ENCODE measurements around the gene ECE1.

ECE1 gene

DNA sequence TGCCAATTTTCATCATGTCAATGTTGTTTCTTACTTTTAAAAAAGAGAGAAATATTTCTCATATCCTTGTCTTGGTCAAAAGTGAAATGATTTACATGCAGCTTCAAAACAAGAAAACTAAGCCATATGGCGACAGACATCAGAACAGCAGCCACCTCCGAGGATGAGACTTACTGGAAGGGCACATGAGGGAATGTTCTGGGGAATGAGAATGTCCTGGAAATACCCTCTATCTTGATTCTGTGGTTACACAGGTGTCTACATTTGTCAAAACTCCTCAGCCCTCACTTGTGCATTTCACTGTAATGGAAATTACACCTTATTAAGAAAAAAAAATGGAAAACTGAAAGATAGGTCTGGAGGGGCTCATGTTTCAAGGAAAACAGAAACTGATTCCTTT is 14.2 kb upstream of the ECE1 start:
- Histone ChIP-seq H3K4me3 (ENCODE audit: low read length) (no peak overlapping the region), H3K27me3 (ENCODE audit: insufficient read depth, low read length) (no peaks in the 10 kb centered on the region), H3K27ac (ENCODE audit: low read depth, low read length) (no peak overlapping the region), H3K4me1 (ENCODE audit: insufficient read depth, low read length) (peaks cover 15% of the 10 kb centered on the region), H3K9me3 (ENCODE audit: insufficient read depth, low read depth, low read length) (no peaks in the 10 kb centered on the region), H3K36me3 (ENCODE audit: insufficient read depth, low read length) (no peaks in the 10 kb centered on the region), H3K9ac (ENCODE audit: low read depth, low read length) (no peak overlapping the region)
- WGBS: 97% methylated on average over 2 of the region's 2 CpGs

DNA sequence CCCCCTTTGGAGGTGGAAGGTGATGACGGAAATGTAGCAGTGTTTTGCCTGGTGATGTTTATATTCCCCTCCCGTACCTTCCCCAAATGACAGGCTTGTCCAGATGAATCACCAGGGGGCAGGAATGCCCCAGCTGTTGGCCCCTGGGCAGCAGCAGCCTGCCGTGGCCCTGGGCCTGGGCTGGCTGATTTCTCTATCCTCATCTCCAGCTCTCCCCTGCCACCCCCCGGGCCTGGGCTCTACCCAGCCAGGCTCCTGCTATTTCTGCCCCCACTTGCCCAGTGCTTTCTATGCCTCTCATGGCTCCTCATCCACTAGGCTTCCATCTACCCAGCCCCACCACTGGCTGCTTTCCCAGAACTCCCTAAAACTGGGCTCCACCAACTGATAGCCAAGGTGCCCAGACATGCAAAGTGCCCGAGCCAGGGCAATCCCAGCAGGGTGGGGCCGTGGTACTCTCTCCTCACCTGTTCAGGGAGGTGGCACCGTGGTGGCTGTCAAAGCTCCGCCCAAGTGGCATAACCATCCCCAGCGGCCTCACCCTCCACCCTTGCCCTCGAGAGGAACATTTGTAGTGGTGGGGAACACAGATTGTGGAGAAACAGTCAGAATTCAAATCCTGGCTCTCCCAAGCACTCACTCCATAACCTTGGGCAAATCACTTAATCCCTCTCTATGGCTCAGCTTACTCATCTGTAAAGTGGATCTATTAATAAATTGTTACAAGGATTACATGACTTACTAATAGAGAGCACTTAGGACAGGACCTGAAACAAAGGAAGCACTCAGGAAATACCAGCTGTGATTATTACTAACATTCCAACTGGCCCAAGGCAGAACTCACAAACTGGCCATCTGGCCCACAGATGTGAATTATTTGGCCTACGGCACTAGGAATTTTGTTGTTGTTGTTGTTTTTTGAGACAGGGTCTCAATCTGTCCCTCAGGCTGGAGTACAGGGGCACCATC is 12.8 kb upstream of the ECE1 start:
- H3K36me3 ChIP-seq (ENCODE audit: insufficient read depth, low read length): no peaks in the 10 kb centered on the region
- H3K9me3 ChIP-seq (ENCODE audit: insufficient read depth, low read depth, low read length): no peaks in the 10 kb centered on the region
- WGBS: 76% methylated on average over 11 of the region's 11 CpGs
- H3K4me1 ChIP-seq (ENCODE audit: insufficient read depth, low read length): peaks cover under 1% of the 10 kb centered on the region
- no peak overlapping the region for H3K9ac ChIP-seq (ENCODE audit: low read depth, low read length)
- no peaks in the 10 kb centered on the region for H3K27me3 ChIP-seq (ENCODE audit: insufficient read depth, low read length)
- no peak overlapping the region for H3K4me3 ChIP-seq (ENCODE audit: low read length)
- H3K27ac ChIP-seq (ENCODE audit: low read depth, low read length): no peak overlapping the region

DNA sequence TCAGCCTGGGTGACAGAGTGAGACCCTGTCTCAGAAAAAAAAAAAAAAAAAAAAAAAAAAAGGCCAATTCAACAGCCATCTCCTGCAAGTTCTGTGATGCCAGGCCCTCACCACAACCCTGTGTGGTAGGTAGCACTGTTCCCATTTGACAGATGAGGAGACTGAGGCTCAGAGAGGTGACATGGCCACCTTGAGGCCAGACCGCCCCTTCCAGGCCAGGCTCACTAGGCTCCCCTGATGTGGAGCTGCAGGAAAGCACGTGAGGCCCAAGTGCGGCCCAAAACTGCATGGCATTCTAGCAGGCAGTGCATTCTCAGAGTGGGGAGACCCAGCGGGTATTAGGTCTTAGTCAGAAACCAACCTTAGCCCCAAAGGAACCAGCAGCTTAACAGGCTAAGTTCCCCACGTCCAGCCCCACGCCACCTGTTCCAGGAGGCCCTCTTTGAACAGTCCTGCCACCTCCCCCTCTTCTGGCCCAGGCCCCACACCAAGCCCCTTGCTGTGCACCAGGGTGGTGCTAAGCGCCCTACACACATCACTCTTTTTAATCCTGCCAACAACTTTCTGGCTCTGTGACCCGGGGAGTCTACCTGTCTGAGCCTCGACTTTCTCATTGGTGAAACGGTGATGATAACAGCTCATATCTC is 11.7 kb upstream of the ECE1 start:
- no peak overlapping the region for H3K9ac ChIP-seq (ENCODE audit: low read depth, low read length)
- no peak overlapping the region for H3K4me3 ChIP-seq (ENCODE audit: low read length)
- WGBS: 83% methylated on average over 10 of the region's 10 CpGs
- H3K36me3 ChIP-seq (ENCODE audit: insufficient read depth, low read length): no peaks in the 10 kb centered on the region
- H3K9me3 ChIP-seq (ENCODE audit: insufficient read depth, low read depth, low read length): no peaks in the 10 kb centered on the region
- no peaks in the 10 kb centered on the region for H3K4me1 ChIP-seq (ENCODE audit: insufficient read depth, low read length)
- H3K27me3 ChIP-seq (ENCODE audit: insufficient read depth, low read length): no peaks in the 10 kb centered on the region
- no peak overlapping the region for H3K27ac ChIP-seq (ENCODE audit: low read depth, low read length)

DNA sequence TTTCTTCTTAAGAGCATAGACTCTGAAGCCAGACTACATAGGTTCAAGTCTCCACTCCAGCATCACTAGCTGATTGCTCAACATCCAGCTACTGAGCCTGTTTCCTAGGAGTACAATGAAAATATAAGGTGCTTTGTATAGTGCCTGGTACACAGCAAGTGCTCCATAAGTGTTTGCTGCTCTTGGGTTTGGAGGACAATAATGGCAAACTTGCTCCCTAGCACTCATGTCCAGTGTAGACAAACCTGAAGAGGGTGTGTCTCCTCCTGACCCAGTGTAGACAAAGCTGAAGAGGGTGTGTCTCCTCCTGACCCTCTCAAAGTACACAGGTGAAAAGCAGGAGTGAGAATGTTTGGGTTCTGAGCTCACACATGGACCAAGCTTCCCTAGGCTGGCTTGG is 10.5 kb upstream of the ECE1 start:
- H3K4me1 ChIP-seq (ENCODE audit: insufficient read depth, low read length): no peaks in the 10 kb centered on the region

GRCh38 chr1:21299780-21300395 is 9.6 kb upstream of the ECE1 start:
- Histone ChIP-seq H3K27me3 (ENCODE audit: insufficient read depth, low read length) (no peaks in the 10 kb centered on the region), H3K27ac (ENCODE audit: low read depth, low read length) (no peak overlapping the region), H3K9ac (ENCODE audit: low read depth, low read length) (no peak overlapping the region), H3K4me3 (ENCODE audit: low read length) (no peak overlapping the region), H3K9me3 (ENCODE audit: insufficient read depth, low read depth, low read length) (no peaks in the 10 kb centered on the region), H3K4me1 (ENCODE audit: insufficient read depth, low read length) (no peaks in the 10 kb centered on the region), H3K36me3 (ENCODE audit: insufficient read depth, low read length) (no peaks in the 10 kb centered on the region)
- 85% methylated on average over 4 of the region's 4 CpGs for WGBS

More for the DNA sequence above, 10.5 kb upstream of the ECE1 start:
- no peak overlapping the region for H3K4me3 ChIP-seq (ENCODE audit: low read length)
- H3K27ac ChIP-seq (ENCODE audit: low read depth, low read length): no peak overlapping the region
- no peaks in the 10 kb centered on the region for H3K36me3 ChIP-seq (ENCODE audit: insufficient read depth, low read length)
- no peaks in the 10 kb centered on the region for H3K27me3 ChIP-seq (ENCODE audit: insufficient read depth, low read length)
- no peak overlapping the region for H3K9ac ChIP-seq (ENCODE audit: low read depth, low read length)
- no peaks in the 10 kb centered on the region for H3K9me3 ChIP-seq (ENCODE audit: insufficient read depth, low read depth, low read length)

- H3K4me3 ChIP-seq (ENCODE audit: low read length): no peak overlapping the region
- H3K9ac ChIP-seq (ENCODE audit: low read depth, low read length): no peak overlapping the region
- H3K27me3 ChIP-seq (ENCODE audit: insufficient read depth, low read length): no peaks in the 10 kb centered on the region
- H3K4me1 ChIP-seq (ENCODE audit: insufficient read depth, low read length): no peaks in the 10 kb centered on the region
- H3K36me3 ChIP-seq (ENCODE audit: insufficient read depth, low read length): no peaks in the 10 kb centered on the region
- H3K27ac ChIP-seq (ENCODE audit: low read depth, low read length): no peak overlapping the region
- WGBS: 95% methylated on average over 3 of the region's 3 CpGs
- no peaks in the 10 kb centered on the region for H3K9me3 ChIP-seq (ENCODE audit: insufficient read depth, low read depth, low read length)
These were observed 8.7 kb upstream of the ECE1 start for GRCh38 chr1:21298981-21299391.

GRCh38 chr1:21297975-21298374 is 7.7 kb upstream of the ECE1 start:
- WGBS: 92% methylated on average over 13 of the region's 13 CpGs
- no peak overlapping the region for H3K4me3 ChIP-seq (ENCODE audit: low read length)
- H3K27ac ChIP-seq (ENCODE audit: low read depth, low read length): no peak overlapping the region
- no peaks in the 10 kb centered on the region for H3K36me3 ChIP-seq (ENCODE audit: insufficient read depth, low read length)
- peaks cover 8% of the 10 kb centered on the region; the same call in 1 of the 2 replicates for H3K4me1 ChIP-seq (ENCODE audit: insufficient read depth, low read length)
- H3K9ac ChIP-seq (ENCODE audit: low read depth, low read length): no peak overlapping the region
- no peaks in the 10 kb centered on the region for H3K27me3 ChIP-seq (ENCODE audit: insufficient read depth, low read length)
- H3K9me3 ChIP-seq (ENCODE audit: insufficient read depth, low read depth, low read length): no peaks in the 10 kb centered on the region

DNA sequence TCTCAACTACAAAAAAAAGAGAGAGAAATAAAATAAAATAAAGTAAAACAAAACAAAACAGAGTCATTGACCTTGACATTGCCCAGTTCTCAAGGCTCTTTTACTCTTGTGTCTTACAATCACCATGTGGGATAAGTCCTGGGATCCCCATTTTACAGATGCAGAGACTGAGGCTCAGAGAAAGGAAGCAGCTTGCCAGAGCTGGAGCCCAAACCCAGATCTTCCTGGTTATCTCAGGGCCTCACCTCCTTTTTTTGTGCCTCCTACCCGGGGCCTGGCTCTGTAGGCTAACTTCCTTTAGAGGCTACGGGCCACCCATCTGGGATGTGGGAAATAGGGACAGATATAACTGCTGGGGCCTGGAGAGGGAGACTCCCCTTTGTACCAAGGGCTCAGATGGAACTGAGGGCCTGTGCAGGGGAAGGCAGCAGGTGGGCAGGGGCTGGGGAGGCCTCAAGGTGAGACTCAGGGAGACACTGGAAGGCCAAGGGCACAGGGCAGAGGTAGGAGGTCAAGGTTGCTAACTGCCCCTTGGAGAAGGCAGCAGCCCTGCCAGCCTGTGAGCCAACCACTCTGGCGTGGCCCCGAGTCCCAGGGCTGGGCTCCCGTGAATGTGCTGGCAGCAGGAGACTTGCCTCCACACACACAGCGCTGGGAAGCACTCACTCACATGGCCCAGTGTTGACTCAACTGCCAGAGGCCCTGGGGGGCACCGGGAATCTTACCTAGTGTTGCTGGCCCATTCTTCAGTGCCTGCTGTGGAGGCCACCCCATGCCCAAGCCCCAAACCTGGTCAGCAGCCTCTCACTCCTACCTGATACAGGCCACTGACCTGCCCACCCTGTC is 6.5 kb upstream of the ECE1 start:
- H3K27me3 ChIP-seq (ENCODE audit: insufficient read depth, low read length): no peaks in the 10 kb centered on the region
- H3K4me3 ChIP-seq (ENCODE audit: low read length): no peak overlapping the region
- H3K9me3 ChIP-seq (ENCODE audit: insufficient read depth, low read depth, low read length): no peaks in the 10 kb centered on the region
- H3K9ac ChIP-seq (ENCODE audit: low read depth, low read length): no peak overlapping the region
- H3K4me1 ChIP-seq (ENCODE audit: insufficient read depth, low read length): peaks cover 15% of the 10 kb centered on the region; the same call in 1 of the 2 replicates
- WGBS: 91% methylated on average over 7 of the region's 7 CpGs
- H3K36me3 ChIP-seq (ENCODE audit: insufficient read depth, low read length): no peaks in the 10 kb centered on the region
- H3K27ac ChIP-seq (ENCODE audit: low read depth, low read length): no peak overlapping the region

GRCh38 chr1:21295545-21295944 is 5.3 kb upstream of the ECE1 start:
- Histone ChIP-seq H3K27ac (ENCODE audit: low read depth, low read length) (no peak overlapping the region), H3K4me1 (ENCODE audit: insufficient read depth, low read length) (peaks cover 22% of the 10 kb centered on the region), H3K4me3 (ENCODE audit: low read length) (no peak overlapping the region), H3K9ac (ENCODE audit: low read depth, low read length) (no peak overlapping the region), H3K27me3 (ENCODE audit: insufficient read depth, low read length) (no peaks in the 10 kb centered on the region; the same call in 1 of the 2 replicates), H3K36me3 (ENCODE audit: insufficient read depth, low read length) (no peaks in the 10 kb centered on the region), H3K9me3 (ENCODE audit: insufficient read depth, low read depth, low read length) (no peaks in the 10 kb centered on the region)
- 95% methylated on average over 5 of the region's 6 CpGs for WGBS

GRCh38 chr1:21295002-21295401 is 4.7 kb upstream of the ECE1 start:
- H3K27ac ChIP-seq (ENCODE audit: low read depth, low read length): no peak overlapping the region
- H3K4me1 ChIP-seq (ENCODE audit: insufficient read depth, low read length): peaks cover 24% of the 10 kb centered on the region
- H3K9ac ChIP-seq (ENCODE audit: low read depth, low read length): no peak overlapping the region
- no peaks in the 10 kb centered on the region for H3K36me3 ChIP-seq (ENCODE audit: insufficient read depth, low read length)
- no peaks in the 10 kb centered on the region; the same call in 1 of the 2 replicates for H3K27me3 ChIP-seq (ENCODE audit: insufficient read depth, low read length)
- no peak overlapping the region for H3K4me3 ChIP-seq (ENCODE audit: low read length)
- WGBS: 73% methylated on average over 1 of the region's 1 CpG
- H3K9me3 ChIP-seq (ENCODE audit: insufficient read depth, low read depth, low read length): no peaks in the 10 kb centered on the region

Measured in HUES64 (cell line).